RWPE1 (cell line): Measurements from ENCODE around the gene BRD2.

Experiments
- CTCF ChIA-PET: fragments of 350-600 bp; sonication (Branson Sonifier 250); formaldehyde crosslinking; extraction: SDS; loops from one replicate; lab custom pipeline; 2021; lab: Yijun Ruan, JAX
- POLR2A ChIA-PET: fragments of 400-600 bp; formaldehyde crosslinking; extraction: SDS; loops from one replicate; lab custom pipeline; 2020; ENCODE audit warnings: antibody characterized with exemption; ENCODE audit not compliant: low non-redundant PET; lab: Yijun Ruan, JAX
- DNase-seq: peaks from one replicate; pipeline ENCODE4 v3.0.0; 2012; ENCODE audit warnings: low spot score
- H3K27ac ChIP-seq: fragments of 450-650 bp; 2 replicates; pipeline ENCODE4 v1.5.1; 2017
- CTCF ChIP-seq: fragments of 450-650 bp; conservative IDR thresholded peaks from 2 replicates; pipeline ENCODE4 v1.5.1; 2017; ENCODE audit warnings: low read depth, mild to moderate bottlenecking

The BRD2 gene

GRCh38 chr6:32935551-32936238 is 32.7 kb upstream of the BRD2 start:
- no peak for TF ChIP-seq CTCF
- POLR2A ChIA-PET, result no interaction called here
- H3K27ac ChIP-seq, result no peak overlapping the region
- no peak for DNase-seq
- CTCF ChIA-PET, result interaction anchor here (0.5 to 1.3 kb wide), 2 partner anchors 49 kb away, joined by 3 to 8 read pairs; no protein-coding TSS in a partner anchor

GRCh38 chr6:32936239-32937152 is 31.9 kb upstream of the BRD2 start:
- TF ChIP-seq CTCF, result no peak
- no peak for DNase-seq
- POLR2A ChIA-PET, result no interaction called here
- H3K27ac ChIP-seq, result no peak overlapping the region
- CTCF ChIA-PET, result interaction anchor here (1.3 kb wide), 1 partner anchor 48 kb away, joined by 8 read pairs; no protein-coding TSS in a partner anchor

- CTCF ChIA-PET, result interaction anchor here (0.8 kb wide), 1 partner anchor 13 kb away, joined by 4 read pairs; no protein-coding TSS in a partner anchor
- no peak overlapping the region for H3K27ac ChIP-seq
- POLR2A ChIA-PET, result no interaction called here
- no peak for DNase-seq
- TF ChIP-seq CTCF, result no peak
Observed at GRCh38 chr6:32937230-32937633, 31.2 kb upstream of the BRD2 start.

- no peak overlapping the region for H3K27ac ChIP-seq
- ChIA-PET POLR2A (no interaction called here), CTCF (interaction anchor here (0.7 kb wide), 2 partner anchors 29 to 310 kb away, joined by 3 read pairs; no protein-coding TSS in a partner anchor)
- no peak for TF ChIP-seq CTCF
- no peak for DNase-seq
Observed at GRCh38 chr6:32938494-32938893, 29.9 kb upstream of the BRD2 start.

GRCh38 chr6:32940656-32941213 is 27.7 kb upstream of the BRD2 start, which contains the start of gene HLA-DMB:
Gene HLA-DMB (minus strand): TSS chr6:32941028. CDS start chr6:32940807, 221 bp downstream.
- ChIA-PET POLR2A (no interaction called here), CTCF (interaction anchor here (0.6 to 1.2 kb wide), 3 partner anchors 12 to 69 kb away, joined by 3 read pairs; partner anchors contain the start of gene HLA-DMA)
- H3K27ac ChIP-seq, result no peak within 1 kb of the TSS
- no peak for TF ChIP-seq CTCF
- DNase-seq, result peak; percentile 84
